Activated CD4-positive, alpha-beta memory T cell treated with anti-CD3 and anti-CD28 coated beads, Interleukin-2, amount 10 ng/mL, durations not matched to agents 7 days and 5 days (primary cell): Measurements from ENCODE around the gene VAV2. TPM values are rescaled to one million over a fixed set of nuclear protein-coding genes. Genes with fewer than 3 reads are reported as not detected.

Experiments used
- CTCF ChIA-PET: fragments of 350-600 bp; sonication (Branson Sonifier 250); formaldehyde crosslinking; loops from one replicate; lab custom pipeline; 2021; ENCODE audit warnings: antibody characterized with exemption, inconsistent platforms; lab: Charles Lee
- POLR2A ChIA-PET: fragments of 350-600 bp; sonication (Branson Sonifier 250); formaldehyde crosslinking; loops from one replicate; lab custom pipeline; 2021; ENCODE audit warnings: antibody characterized with exemption; lab: Charles Lee
- DNase-seq: peaks from one replicate; pipeline ENCODE4 v3.0.0-alpha.2; 2020
- H3K27ac Mint-ChIP-seq: one replicate; pipeline ENCODE4 v1.8.0; 2021; ENCODE audit warnings: mild to moderate bottlenecking, mixed read lengths
- H3K27me3 Mint-ChIP-seq: one replicate; pipeline ENCODE4 v1.8.0; 2021; ENCODE audit warnings: mixed read lengths
- H3K36me3 Mint-ChIP-seq: one replicate; pipeline ENCODE4 v1.8.0; 2021; ENCODE audit warnings: low read depth, mixed read lengths
- H3K4me1 Mint-ChIP-seq: one replicate; pipeline ENCODE4 v1.8.0; 2021; ENCODE audit warnings: mixed read lengths
- H3K4me3 Mint-ChIP-seq: one replicate; pipeline ENCODE4 v1.8.0; 2021; ENCODE audit warnings: mild to moderate bottlenecking, mixed read lengths
- H3K9me3 Mint-ChIP-seq: one replicate; pipeline ENCODE4 v1.8.0; 2021; ENCODE audit warnings: mixed read lengths
- total RNA-seq, 2 experiments: library from RNA; stranded (reverse); gene quantifications; one replicate each; pipeline ENCODE4 v1.2.3, GENCODE V29; 2021

The VAV2 gene
- total RNA-seq, 2 experiments from 2014 or later, result 2.4 to 2.9 TPM

DNA sequence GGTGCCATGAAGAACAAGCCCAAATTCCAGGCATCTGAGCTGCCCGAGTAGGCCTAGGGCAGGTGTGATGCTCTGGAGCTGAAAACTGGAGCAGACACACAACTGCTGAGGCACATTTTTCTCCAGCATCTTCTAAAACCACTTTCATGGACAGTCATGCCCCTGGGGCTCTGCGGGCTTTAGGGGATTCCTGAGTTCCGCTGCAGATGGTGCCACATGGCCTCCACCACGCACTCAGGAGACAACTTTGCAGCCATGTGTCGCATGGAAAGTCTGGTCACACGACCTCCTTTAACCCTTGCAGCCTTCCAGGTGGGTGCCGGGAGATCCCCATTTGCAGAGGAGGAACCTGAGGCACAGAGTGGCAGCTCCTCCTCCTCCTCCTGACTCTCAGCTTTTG lies 141.2 kb downstream of the VAV2 start:
- ChIA-PET POLR2A (no interaction called here), CTCF (no interaction called here)
- Mint-ChIP-seq H3K27ac (no peak overlapping the region), H3K27me3 (no peaks in the 10 kb centered on the region), H3K4me3 (no peak overlapping the region), H3K9me3 (no peaks in the 10 kb centered on the region), H3K36me3 (no peaks in the 10 kb centered on the region), H3K4me1 (no peaks in the 10 kb centered on the region)
- DNase-seq, result no peak

DNA sequence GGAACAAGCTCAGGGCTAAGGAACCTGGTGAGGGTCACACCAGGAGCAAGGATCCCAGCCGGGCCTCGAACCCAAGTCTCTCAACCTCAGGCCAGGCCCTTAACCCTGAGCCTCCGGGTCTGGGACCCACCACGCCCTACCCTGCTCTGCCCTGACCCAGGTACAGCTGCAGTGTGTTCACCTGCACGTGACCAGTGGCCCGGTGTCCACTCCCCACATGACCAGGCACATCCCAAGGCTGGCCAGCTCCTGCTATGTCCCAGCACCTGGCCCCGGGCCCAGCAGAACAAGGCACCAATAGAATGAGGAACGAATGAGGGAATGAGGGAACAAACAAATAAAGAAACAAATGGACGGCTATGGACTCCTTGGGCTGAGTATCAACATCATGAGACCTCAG lies 142.0 kb downstream of the VAV2 start:
- Mint-ChIP-seq H3K4me3 (no peak overlapping the region), H3K27ac (no peak overlapping the region), H3K9me3 (no peaks in the 10 kb centered on the region), H3K36me3 (no peaks in the 10 kb centered on the region), H3K4me1 (no peaks in the 10 kb centered on the region), H3K27me3 (no peaks in the 10 kb centered on the region)
- ChIA-PET CTCF (no interaction called here), POLR2A (no interaction called here)
- DNase-seq, result no peak

DNA sequence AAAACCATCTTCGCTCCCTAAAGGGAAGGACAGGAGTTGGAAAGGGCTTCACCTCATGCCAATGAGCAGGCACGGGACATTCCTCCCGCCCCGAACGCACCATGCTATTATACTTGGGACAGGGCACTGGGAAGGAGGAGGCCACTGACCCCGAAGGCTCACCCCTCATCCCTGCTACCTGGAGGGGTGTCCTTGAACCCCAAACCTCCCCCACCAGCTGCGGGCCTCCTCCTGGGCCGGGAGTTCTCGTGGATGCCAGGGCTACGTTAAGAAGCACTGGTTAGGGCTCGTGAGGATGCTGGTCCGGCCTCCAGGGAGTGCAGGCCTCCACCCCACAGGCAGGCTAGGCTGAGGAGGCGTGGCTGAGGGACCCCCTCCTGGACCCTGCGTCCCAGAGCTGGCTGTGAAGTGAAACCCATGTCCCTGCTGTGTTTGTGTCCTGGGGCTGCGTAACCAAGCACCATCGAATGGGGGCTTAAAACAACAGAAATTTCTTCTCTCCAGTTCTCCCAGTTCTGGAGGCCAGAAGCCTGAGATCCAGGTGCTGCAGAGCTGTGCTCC lies 142.9 kb downstream of the VAV2 start:
- Mint-ChIP-seq H3K27me3 (no peaks in the 10 kb centered on the region), H3K4me3 (no peak overlapping the region), H3K27ac (no peak overlapping the region), H3K4me1 (no peaks in the 10 kb centered on the region), H3K9me3 (no peaks in the 10 kb centered on the region), H3K36me3 (no peaks in the 10 kb centered on the region)
- POLR2A ChIA-PET, result no interaction called here
- no peak for DNase-seq
- CTCF ChIA-PET, result no interaction called here

DNA sequence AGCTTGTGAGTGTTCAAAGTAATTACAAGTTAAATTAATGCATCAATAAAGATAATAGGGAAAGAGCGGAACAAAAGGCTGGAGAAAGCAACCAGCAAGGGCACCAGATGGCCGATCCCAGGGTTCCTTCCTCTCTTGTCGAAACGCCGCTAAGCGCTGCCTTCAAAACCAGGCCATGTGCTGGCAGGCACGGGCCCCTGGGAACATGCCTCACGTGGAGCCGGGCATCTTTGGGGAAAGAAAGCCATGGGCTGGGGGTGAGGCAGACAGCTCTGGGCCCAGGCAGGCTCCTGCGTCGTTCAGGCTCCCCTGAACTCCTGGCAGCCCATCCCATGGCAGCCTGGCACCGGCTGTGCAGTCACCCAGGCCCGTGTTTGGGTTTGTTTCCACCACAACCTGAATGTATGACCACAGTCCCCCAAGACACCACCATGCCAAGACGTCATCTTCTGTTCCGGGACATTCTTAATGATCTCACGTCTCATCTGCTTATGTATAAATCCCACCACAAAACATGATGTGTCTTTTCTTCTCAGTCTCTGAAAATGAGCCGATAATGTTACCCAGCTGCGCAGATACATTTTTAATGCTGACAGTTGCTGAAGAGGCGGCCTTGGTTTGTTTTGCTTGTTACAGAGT lies 143.5 kb downstream of the VAV2 start:
- Mint-ChIP-seq H3K4me1 (no peaks in the 10 kb centered on the region), H3K9me3 (no peaks in the 10 kb centered on the region), H3K27ac (no peak overlapping the region), H3K4me3 (no peak overlapping the region), H3K36me3 (no peaks in the 10 kb centered on the region), H3K27me3 (no peaks in the 10 kb centered on the region)
- CTCF ChIA-PET, result no interaction called here
- no peak for DNase-seq
- POLR2A ChIA-PET, result no interaction called here

GRCh38 chr9:133846483-133847090 lies 145.5 kb downstream of the VAV2 start:
- Mint-ChIP-seq H3K27me3 (no peaks in the 10 kb centered on the region), H3K9me3 (no peaks in the 10 kb centered on the region), H3K4me1 (no peaks in the 10 kb centered on the region), H3K4me3 (no peak overlapping the region), H3K27ac (no peak overlapping the region), H3K36me3 (no peaks in the 10 kb centered on the region)
- POLR2A ChIA-PET, result no interaction called here
- CTCF ChIA-PET, result no interaction called here
- no peak for DNase-seq

- no peaks in the 10 kb centered on the region for H3K4me1 Mint-ChIP-seq
- H3K27ac Mint-ChIP-seq, result no peak overlapping the region
- H3K9me3 Mint-ChIP-seq, result no peaks in the 10 kb centered on the region
- no peaks in the 10 kb centered on the region for H3K27me3 Mint-ChIP-seq
- ChIA-PET CTCF (no interaction called here), POLR2A (no interaction called here)
- no peaks in the 10 kb centered on the region for H3K36me3 Mint-ChIP-seq
- DNase-seq, result no peak
- H3K4me3 Mint-ChIP-seq, result no peak overlapping the region
These were observed 146.7 kb downstream of the VAV2 start for GRCh38 chr9:133845440-133845839.

GRCh38 chr9:133844881-133845410 lies 147.2 kb downstream of the VAV2 start:
- DNase-seq, result no peak
- POLR2A ChIA-PET, result no interaction called here
- H3K9me3 Mint-ChIP-seq, result no peaks in the 10 kb centered on the region
- CTCF ChIA-PET, result no interaction called here
- H3K36me3 Mint-ChIP-seq, result no peaks in the 10 kb centered on the region
- H3K27ac Mint-ChIP-seq, result no peak overlapping the region
- no peaks in the 10 kb centered on the region for H3K27me3 Mint-ChIP-seq
- no peaks in the 10 kb centered on the region for H3K4me1 Mint-ChIP-seq
- no peak overlapping the region for H3K4me3 Mint-ChIP-seq

DNA sequence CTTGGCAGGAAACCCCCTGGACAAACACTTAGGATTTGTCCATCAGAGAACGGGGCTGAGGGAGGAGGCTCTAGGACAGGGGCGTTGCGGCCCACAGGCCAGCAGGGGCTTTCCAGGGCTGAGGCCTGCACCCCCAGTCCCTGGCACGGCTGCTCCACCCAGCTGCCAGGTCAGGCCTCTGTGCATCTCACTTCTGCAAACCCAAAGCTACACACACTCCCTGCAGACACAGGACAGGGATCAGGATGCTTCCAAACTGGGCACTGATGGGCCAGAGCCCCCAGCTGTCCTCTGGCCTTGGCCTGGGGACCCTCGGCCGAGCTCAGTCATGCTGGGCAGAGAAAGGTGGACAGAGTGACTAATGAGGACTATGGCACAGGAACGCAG lies 147.7 kb downstream of the VAV2 start:
- no peak overlapping the region for H3K27ac Mint-ChIP-seq
- ChIA-PET CTCF (no interaction called here), POLR2A (no interaction called here)
- H3K4me1 Mint-ChIP-seq, result no peaks in the 10 kb centered on the region
- H3K9me3 Mint-ChIP-seq, result no peaks in the 10 kb centered on the region
- no peak overlapping the region for H3K4me3 Mint-ChIP-seq
- no peaks in the 10 kb centered on the region for H3K36me3 Mint-ChIP-seq
- no peak for DNase-seq
- H3K27me3 Mint-ChIP-seq, result no peaks in the 10 kb centered on the region

DNA sequence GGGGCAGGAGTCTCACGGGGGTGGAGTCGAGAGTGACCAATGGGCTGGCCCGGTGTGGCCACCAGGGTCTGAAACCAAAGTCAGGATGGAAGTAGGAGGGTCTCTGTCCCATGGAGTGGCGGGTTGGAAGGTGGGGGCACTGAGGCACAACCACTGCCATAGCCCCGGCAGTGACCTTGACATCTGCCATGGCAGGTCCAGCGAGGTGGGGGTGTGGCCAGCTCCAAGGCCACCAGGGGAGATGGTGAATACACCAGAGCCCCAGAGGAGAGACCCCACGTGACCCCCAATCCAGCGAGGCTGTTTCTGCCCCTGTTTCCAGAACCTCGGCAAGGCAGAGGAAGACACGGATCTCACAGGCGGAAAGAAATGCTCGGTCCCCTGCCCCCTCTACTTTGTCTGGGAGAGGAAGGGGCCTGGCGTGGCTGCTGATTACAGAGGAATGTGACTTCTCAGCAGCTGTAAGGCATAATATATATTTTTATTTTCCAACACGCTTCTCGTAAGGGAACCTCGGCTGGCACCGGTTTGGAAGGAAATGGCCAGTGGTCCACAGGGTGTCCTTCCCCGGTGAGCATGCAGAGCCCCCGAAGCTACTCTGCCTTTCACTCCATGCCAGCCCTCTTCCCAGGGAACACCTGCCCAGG lies 148.2 kb downstream of the VAV2 start:
- no peaks in the 10 kb centered on the region for H3K36me3 Mint-ChIP-seq
- no peak overlapping the region for H3K27ac Mint-ChIP-seq
- H3K27me3 Mint-ChIP-seq, result no peaks in the 10 kb centered on the region
- POLR2A ChIA-PET, result no interaction called here
- H3K9me3 Mint-ChIP-seq, result no peaks in the 10 kb centered on the region
- no peak for DNase-seq
- CTCF ChIA-PET, result no interaction called here
- no peaks in the 10 kb centered on the region for H3K4me1 Mint-ChIP-seq
- no peak overlapping the region for H3K4me3 Mint-ChIP-seq

GRCh38 chr9:133843250-133843649 lies 148.9 kb downstream of the VAV2 start:
- CTCF ChIA-PET, result no interaction called here
- Mint-ChIP-seq H3K36me3 (no peaks in the 10 kb centered on the region), H3K27ac (no peak overlapping the region), H3K4me3 (no peak overlapping the region), H3K9me3 (no peaks in the 10 kb centered on the region), H3K4me1 (no peaks in the 10 kb centered on the region), H3K27me3 (no peaks in the 10 kb centered on the region)
- no peak for DNase-seq
- POLR2A ChIA-PET, result no interaction called here

DNA sequence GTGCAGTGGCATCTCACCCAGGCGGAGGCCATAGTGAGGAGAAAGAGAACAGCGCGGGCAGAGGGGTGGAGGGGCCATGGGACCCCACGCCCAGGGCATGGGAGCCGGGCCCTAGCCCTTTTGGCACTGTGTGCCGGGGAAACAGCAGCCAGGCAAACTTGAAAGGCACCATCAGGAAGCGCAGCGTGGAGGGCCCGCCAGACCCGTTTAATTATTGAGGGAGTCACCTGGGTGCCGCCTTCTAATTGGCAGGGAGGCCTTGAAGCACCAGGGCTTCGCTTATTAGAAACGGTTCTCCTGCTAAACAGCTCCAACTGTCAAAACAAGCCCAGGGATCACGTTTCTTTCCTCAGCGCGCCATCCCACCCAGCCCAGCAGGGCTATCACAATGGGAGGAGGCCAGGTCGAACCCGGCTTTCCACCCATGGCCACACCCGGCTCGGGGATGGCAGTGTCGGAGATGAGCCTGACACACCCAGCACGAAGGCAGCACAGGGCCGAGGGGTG lies 149.3 kb downstream of the VAV2 start:
- ChIA-PET POLR2A (no interaction called here), CTCF (no interaction called here)
- Mint-ChIP-seq H3K4me3 (no peak overlapping the region), H3K36me3 (no peaks in the 10 kb centered on the region), H3K9me3 (no peaks in the 10 kb centered on the region), H3K4me1 (no peaks in the 10 kb centered on the region), H3K27ac (no peak overlapping the region), H3K27me3 (no peaks in the 10 kb centered on the region)
- DNase-seq, result no peak

- no peaks in the 10 kb centered on the region for H3K4me1 Mint-ChIP-seq
- H3K27ac Mint-ChIP-seq, result no peak overlapping the region
- ChIA-PET CTCF (no interaction called here), POLR2A (no interaction called here)
- no peaks in the 10 kb centered on the region for H3K27me3 Mint-ChIP-seq
- H3K36me3 Mint-ChIP-seq, result no peaks in the 10 kb centered on the region
- H3K9me3 Mint-ChIP-seq, result no peaks in the 10 kb centered on the region
- no peak for DNase-seq
- H3K4me3 Mint-ChIP-seq, result no peak overlapping the region
These were observed 149.9 kb downstream of the VAV2 start for GRCh38 chr9:133842174-133842573.

DNA sequence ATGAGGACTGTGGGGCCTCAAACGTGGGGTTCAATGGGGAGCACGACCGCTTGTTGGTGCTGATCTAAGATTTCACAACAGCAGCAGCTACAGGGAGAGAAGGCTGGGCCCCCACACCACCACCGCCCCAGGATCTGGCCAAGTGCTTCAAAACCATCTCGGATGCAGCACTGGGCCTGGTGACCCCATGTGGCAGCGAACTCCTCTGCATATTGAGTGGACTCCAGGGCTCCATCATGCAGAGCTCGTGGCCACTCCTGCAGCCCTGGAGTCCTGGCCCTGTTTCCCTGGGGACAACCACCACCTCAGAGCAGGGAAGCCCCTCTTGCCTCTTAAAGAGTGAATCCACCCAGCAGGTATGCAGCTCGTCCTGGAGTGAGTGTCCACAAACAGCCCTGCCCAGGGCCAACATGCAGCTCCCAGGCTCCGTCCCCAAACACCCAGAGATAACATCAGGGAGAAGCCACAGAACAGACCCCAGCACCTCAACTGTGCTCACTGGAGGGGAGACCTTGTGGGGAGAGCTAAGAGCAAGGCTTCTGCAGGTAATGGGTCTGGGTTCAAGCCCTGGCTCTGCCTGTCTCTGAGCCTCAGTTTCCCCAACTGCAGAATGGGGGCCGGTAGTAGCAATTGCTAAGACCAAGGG lies 150.8 kb downstream of the VAV2 start:
- no peaks in the 10 kb centered on the region for H3K4me1 Mint-ChIP-seq

More for the DNA sequence above, 150.8 kb downstream of the VAV2 start:
- POLR2A ChIA-PET, result no interaction called here
- CTCF ChIA-PET, result no interaction called here
- Mint-ChIP-seq H3K36me3 (no peaks in the 10 kb centered on the region), H3K9me3 (no peaks in the 10 kb centered on the region), H3K27me3 (no peaks in the 10 kb centered on the region), H3K27ac (no peak overlapping the region), H3K4me3 (no peak overlapping the region)
- no peak for DNase-seq
